Ascending aorta (tissue), 2 donors: ENCODE results near the gene STK33. TPM values are rescaled to one million over a fixed set of nuclear protein-coding genes. Genes with fewer than 3 reads are reported as not detected.

Experiments used
- DNase-seq, 2 donors: peaks; one replicate each; pipeline ENCODE4 v3.0.0-alpha.2; 2019; ENCODE audit warnings: low spot score in 2 of 2
- H3K27ac ChIP-seq, 2 donors: fragments of 200-600 bp; sonication (generic); one replicate each; pipeline ENCODE4 v1.5.1; 2016 to 2017; ENCODE audit warnings: mild to moderate bottlenecking in 1 of 2
- H3K27me3 ChIP-seq: fragments of 200-600 bp; sonication (generic); one replicate; pipeline ENCODE4 v1.5.1; 2017
- H3K36me3 ChIP-seq, 2 donors: fragments of 200-600 bp; sonication (generic); one replicate each; pipeline ENCODE4 v1.5.1; 2016
- H3K4me1 ChIP-seq, 2 donors: fragments of 200-600 bp; sonication (generic); one replicate each; pipeline ENCODE4 v1.5.1; 2016 to 2017; ENCODE audit warnings: mild to moderate bottlenecking in 1 of 2
- H3K4me3 ChIP-seq, 2 donors: fragments of 200-600 bp; sonication (generic); one replicate each; pipeline ENCODE4 v1.5.1; 2016 to 2017; ENCODE audit warnings: mild to moderate bottlenecking in 1 of 2
- H3K9me3 ChIP-seq, 2 donors: fragments of 200-600 bp; sonication (generic); one replicate each; pipeline ENCODE4 v1.5.1; 2016
- intact Hi-C: fragments of 100-400 bp; cut with DNase I; formaldehyde crosslinking; loops from one replicate; pipeline ENCODE4 v1.15.1; 2023
- total RNA-seq: library from RNA; depleted of rRNA; stranded (reverse); fragments of >200 nt; gene quantifications from one replicate; pipeline ENCODE4 v1.1.0, GENCODE V29; 2016
- TF ChIP-seq, protein P1 (sequence below), 3 experiments: fragments of 200-600 bp in 2 of 3; fragments of 450-650 bp in 1 of 3; sonication (generic) in 2 of 3; IDR thresholded peaks; one replicate each; pipeline ENCODE4 v1.5.1; 2016 to 2019; ENCODE audit warnings: antibody characterized with exemption in 3 of 3, mild to moderate bottlenecking in 1 of 3, moderate library complexity in 1 of 3

The STK33 gene
- total RNA-seq, 1 donor from 2014 or later: not detected

DNA sequence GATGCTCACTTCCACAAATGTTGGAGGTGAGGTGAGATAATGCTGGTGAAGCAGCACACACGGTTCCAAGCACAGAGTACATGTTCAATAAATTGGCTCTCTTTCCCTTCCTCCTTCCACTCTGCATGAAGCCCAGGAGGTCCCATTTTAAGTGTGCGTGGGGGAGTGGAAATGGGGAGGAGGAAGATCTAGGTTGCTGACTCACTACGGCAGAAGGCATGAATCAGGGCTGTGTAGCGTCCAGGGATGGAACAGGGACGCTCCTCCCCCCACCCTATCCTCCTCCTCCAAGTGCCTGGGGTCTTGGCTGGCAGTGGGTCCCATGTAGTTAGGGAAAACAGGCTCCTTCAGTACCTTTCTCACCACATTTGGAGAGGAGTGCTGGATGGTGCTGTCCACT lies 44.3 kb upstream of the STK33 start:
- Histone ChIP-seq H3K36me3 (peaks cover 24 to 66% of the 10 kb centered on the region in 2 donors), H3K27me3 (no peaks in the 10 kb centered on the region), H3K27ac (no peak overlapping the region), H3K4me1 (no peaks in the 10 kb centered on the region), H3K4me3 (no peak overlapping the region), H3K9me3 (no peaks in the 10 kb centered on the region)
- intact Hi-C loops: no loop called here
- no peak for DNase-seq
- TF ChIP-seq, protein P1, sequence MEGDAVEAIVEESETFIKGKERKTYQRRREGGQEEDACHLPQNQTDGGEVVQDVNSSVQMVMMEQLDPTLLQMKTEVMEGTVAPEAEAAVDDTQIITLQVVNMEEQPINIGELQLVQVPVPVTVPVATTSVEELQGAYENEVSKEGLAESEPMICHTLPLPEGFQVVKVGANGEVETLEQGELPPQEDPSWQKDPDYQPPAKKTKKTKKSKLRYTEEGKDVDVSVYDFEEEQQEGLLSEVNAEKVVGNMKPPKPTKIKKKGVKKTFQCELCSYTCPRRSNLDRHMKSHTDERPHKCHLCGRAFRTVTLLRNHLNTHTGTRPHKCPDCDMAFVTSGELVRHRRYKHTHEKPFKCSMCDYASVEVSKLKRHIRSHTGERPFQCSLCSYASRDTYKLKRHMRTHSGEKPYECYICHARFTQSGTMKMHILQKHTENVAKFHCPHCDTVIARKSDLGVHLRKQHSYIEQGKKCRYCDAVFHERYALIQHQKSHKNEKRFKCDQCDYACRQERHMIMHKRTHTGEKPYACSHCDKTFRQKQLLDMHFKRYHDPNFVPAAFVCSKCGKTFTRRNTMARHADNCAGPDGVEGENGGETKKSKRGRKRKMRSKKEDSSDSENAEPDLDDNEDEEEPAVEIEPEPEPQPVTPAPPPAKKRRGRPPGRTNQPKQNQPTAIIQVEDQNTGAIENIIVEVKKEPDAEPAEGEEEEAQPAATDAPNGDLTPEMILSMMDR (IDR thresholded peaks at IDR 0.05): no peak

DNA sequence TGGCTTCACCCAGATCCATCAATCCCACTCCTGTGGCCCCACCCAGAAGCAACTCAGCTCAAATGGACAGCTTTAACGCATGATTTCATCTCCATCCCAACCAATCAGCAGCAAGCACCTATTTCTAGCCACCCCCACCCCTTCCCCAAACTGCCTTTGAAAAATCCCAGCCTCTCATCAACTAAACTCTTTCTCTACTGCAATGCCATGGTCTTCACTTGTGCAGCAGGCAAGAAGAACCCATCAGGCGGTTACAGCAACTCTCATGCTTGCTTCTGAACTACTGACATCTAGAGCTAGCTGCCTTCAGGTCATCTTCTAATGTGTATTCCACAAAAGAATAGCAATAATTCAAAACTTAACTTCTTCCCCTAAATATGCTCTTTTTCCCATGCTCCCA lies 42.1 kb upstream of the STK33 start:
- no peaks in the 10 kb centered on the region for H3K9me3 ChIP-seq
- intact Hi-C loops: no loop called here
- H3K27ac ChIP-seq: no peak overlapping the region
- H3K27me3 ChIP-seq: no peaks in the 10 kb centered on the region
- no peak for DNase-seq
- no peaks in the 10 kb centered on the region for H3K4me1 ChIP-seq
- peaks cover 24 to 56% of the 10 kb centered on the region in 2 donors for H3K36me3 ChIP-seq
- H3K4me3 ChIP-seq: no peak overlapping the region
- TF ChIP-seq, protein P1 (IDR thresholded peaks at IDR 0.05): no peak

DNA sequence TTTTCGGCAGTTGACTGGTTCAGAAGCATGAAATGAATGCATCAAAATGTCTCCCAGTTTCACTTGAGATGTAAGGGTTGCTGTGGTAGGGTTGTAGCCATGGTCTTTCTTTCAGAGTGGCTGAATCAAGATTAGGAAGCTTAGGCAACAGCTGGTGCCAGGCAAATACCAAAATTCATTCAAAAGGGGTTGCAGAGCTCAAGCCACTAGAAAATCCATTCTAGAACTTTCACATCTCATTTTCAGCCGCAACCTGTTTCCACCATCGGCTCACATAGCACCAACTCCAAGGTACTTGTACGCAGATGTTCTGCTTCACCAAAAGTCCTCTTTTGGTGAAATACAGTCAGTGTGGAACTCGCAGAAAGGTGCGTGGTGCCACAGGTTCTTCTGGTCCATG lies 40.5 kb upstream of the STK33 start:
- intact Hi-C loops: no loop called here
- TF ChIP-seq, protein P1 (IDR thresholded peaks at IDR 0.05): no peak
- Histone ChIP-seq H3K9me3 (no peaks in the 10 kb centered on the region), H3K4me1 (no peaks in the 10 kb centered on the region), H3K27ac (no peak overlapping the region), H3K4me3 (no peak overlapping the region), H3K36me3 (peaks cover 13 to 39% of the 10 kb centered on the region in 2 donors), H3K27me3 (no peaks in the 10 kb centered on the region)
- DNase-seq: no peak

DNA sequence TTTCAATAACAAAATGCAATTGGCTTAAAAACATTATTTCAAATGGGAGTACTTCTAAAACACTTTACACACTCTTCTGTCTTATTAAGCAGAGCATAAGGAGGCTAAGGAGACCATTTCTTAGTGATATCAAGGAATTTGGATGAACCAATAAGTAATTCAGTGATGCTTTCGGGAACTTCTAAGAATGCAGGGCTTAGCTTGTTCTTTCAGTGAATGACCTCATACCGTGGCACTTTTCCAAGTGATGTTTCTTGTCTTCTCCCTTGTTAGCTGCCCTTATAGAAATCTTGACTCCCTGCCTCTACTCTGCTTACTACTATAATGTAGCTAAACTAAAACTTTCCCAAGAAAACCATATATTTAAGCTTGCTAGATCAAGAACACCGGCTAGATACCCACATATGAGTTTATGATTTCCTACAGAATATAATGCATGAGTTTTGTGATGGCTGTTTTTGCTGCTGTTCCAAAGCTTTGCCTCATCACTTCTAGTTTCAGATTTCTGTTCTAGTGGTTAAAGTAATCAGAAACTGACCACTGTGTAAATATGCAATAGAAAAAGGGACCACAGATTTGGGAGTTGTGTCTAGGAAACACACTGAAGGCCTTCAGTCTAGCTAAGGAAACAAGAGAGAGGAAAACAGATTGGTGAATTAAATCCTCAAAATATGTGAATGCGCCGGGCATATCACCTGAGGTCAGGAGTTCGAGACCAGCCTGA lies 37.5 kb upstream of the STK33 start:
- no peak for DNase-seq
- H3K27me3 ChIP-seq: no peaks in the 10 kb centered on the region
- TF ChIP-seq, protein P1 (IDR thresholded peaks at IDR 0.05): no peak
- H3K36me3 ChIP-seq: peaks cover 0 to 16% of the 10 kb centered on the region in 2 donors
- no peak overlapping the region for H3K27ac ChIP-seq
- no peaks in the 10 kb centered on the region for H3K9me3 ChIP-seq
- no peaks in the 10 kb centered on the region for H3K4me1 ChIP-seq
- H3K4me3 ChIP-seq: no peak overlapping the region
- intact Hi-C loops: no loop called here

DNA sequence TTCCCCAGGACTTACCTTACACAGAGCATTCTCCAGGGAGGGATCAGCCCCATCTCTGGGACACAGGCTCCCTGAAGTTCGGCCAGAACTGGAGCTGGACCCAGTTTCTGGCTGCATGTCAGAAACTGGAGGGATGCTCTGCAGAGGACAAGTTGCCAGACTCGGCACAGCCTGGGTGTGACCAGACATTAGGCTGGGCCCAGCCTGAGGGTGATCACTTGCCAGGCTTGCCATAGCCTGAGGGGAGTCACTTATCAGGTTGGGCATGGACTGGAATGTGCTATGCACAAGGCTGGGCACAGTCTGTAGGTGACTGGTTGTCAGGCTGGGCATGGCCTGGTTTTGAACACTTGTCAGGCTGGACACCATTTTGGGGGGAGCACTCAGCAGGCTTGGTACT lies 30.7 kb upstream of the STK33 start:
- H3K36me3 ChIP-seq: peaks cover 34 to 45% of the 10 kb centered on the region in 2 donors

More for the DNA sequence above, 30.7 kb upstream of the STK33 start:
- H3K4me3 ChIP-seq: no peak overlapping the region
- H3K4me1 ChIP-seq: no peaks in the 10 kb centered on the region
- H3K27ac ChIP-seq: no peak overlapping the region
- TF ChIP-seq, protein P1 (IDR thresholded peaks at IDR 0.05): no peak
- no peak for DNase-seq
- intact Hi-C loops: no loop called here
- no peaks in the 10 kb centered on the region for H3K27me3 ChIP-seq
- H3K9me3 ChIP-seq: no peaks in the 10 kb centered on the region
